H9 (cell line): Measurements from ENCODE around the gene NFYC. TPM values are rescaled to one million over a fixed set of nuclear protein-coding genes. Genes with fewer than 3 reads are reported as not detected.

Experiments
- DNase-seq: peaks from one replicate; pipeline ENCODE4 v3.0.0-alpha.2; 2017
- H2AFZ ChIP-seq: one replicate; pipeline ENCODE4 v1.6.1; 2013; ENCODE audit warnings: mild to moderate bottlenecking, low read length, control low read depth, moderate library complexity
- H2AK5ac ChIP-seq: 2 replicates; pipeline ENCODE4 v1.6.1; 2013; ENCODE audit warnings: low read length, control low read depth, mixed read lengths; ENCODE audit not compliant: insufficient read length
- H2BK120ac ChIP-seq: one replicate; pipeline ENCODE4 v1.6.1; 2013; ENCODE audit warnings: low read depth, mild to moderate bottlenecking, low read length, control low read depth, inconsistent platforms; ENCODE audit not compliant: poor library complexity, severe bottlenecking
- H2BK12ac ChIP-seq: 2 replicates; pipeline ENCODE4 v1.6.1; 2013; ENCODE audit warnings: low read length, control low read depth, mixed read lengths, low read depth; ENCODE audit not compliant: insufficient read length
- H2BK15ac ChIP-seq: 2 replicates; pipeline ENCODE4 v1.6.1; 2013; ENCODE audit warnings: low read depth, low read length, control low read depth
- H2BK20ac ChIP-seq: one replicate; pipeline ENCODE4 v1.6.1; 2013; ENCODE audit warnings: low read depth, mild to moderate bottlenecking, low read length, control low read depth, inconsistent platforms; ENCODE audit not compliant: poor library complexity, severe bottlenecking
- H2BK5ac ChIP-seq: 2 replicates; pipeline ENCODE4 v1.6.1; 2013; ENCODE audit warnings: low read length, control low read depth, mixed read lengths; ENCODE audit not compliant: insufficient read length
- H3K14ac ChIP-seq: 2 replicates; pipeline ENCODE4 v1.6.1; 2013; ENCODE audit warnings: low read length, control low read depth; ENCODE audit not compliant: insufficient read depth
- H3K18ac ChIP-seq: 2 replicates; pipeline ENCODE4 v1.6.1; 2013; ENCODE audit warnings: low read depth, mild to moderate bottlenecking, mixed read lengths, low read length, control low read depth; ENCODE audit not compliant: insufficient read length
- H3K23ac ChIP-seq: 2 replicates; pipeline ENCODE4 v1.6.1; 2013; ENCODE audit warnings: low read length, control low read depth, mixed read lengths, low read depth; ENCODE audit not compliant: insufficient read length
- H3K23me2 ChIP-seq: 2 replicates; pipeline ENCODE4 v1.6.1; 2013; ENCODE audit warnings: low read depth, mild to moderate bottlenecking, mixed read lengths, low read length, control low read depth; ENCODE audit not compliant: insufficient read length, poor library complexity, severe bottlenecking
- H3K27ac ChIP-seq: 2 replicates; pipeline ENCODE4 v1.5.1; 2013; ENCODE audit warnings: low read length, control low read depth, mixed read lengths, low read depth; ENCODE audit not compliant: insufficient read length
- H3K27me3 ChIP-seq: 2 replicates; pipeline ENCODE4 v1.6.1; 2013; ENCODE audit warnings: low read length, control low read depth, inconsistent platforms; ENCODE audit not compliant: insufficient read depth
- H3K4ac ChIP-seq: 2 replicates; pipeline ENCODE4 v1.6.1; 2013; ENCODE audit warnings: low read depth, mild to moderate bottlenecking, control low read depth, inconsistent platforms, low read length, moderate library complexity
- H3K4me1 ChIP-seq: 2 replicates; pipeline ENCODE4 v1.6.1; 2013; ENCODE audit warnings: low read length, control low read depth, inconsistent platforms; ENCODE audit not compliant: insufficient read depth
- H3K4me2 ChIP-seq: 2 replicates; pipeline ENCODE4 v1.6.1; 2013; ENCODE audit warnings: low read length, control low read depth, mixed read lengths; ENCODE audit not compliant: insufficient read length, insufficient read depth
- H3K56ac ChIP-seq: 2 replicates; pipeline ENCODE4 v1.6.1; 2013; ENCODE audit warnings: low read depth, mild to moderate bottlenecking, mixed read lengths, low read length, control low read depth; ENCODE audit not compliant: insufficient read length
- H3K79me1 ChIP-seq: 2 replicates; pipeline ENCODE4 v1.6.1; 2013; ENCODE audit warnings: low read depth, mild to moderate bottlenecking, moderate library complexity, low read length, control low read depth, inconsistent platforms; ENCODE audit not compliant: insufficient read depth, poor library complexity, severe bottlenecking
- H3K79me2 ChIP-seq: 2 replicates; pipeline ENCODE4 v1.6.1; 2013; ENCODE audit warnings: low read length, control low read depth, inconsistent platforms; ENCODE audit not compliant: insufficient read depth
- H3K9ac ChIP-seq: 2 replicates; pipeline ENCODE4 v1.6.1; 2013; ENCODE audit warnings: low read length, control low read depth, mixed read lengths; ENCODE audit not compliant: insufficient read length; ENCODE audit errors: extremely low read depth
- H3K9me3 ChIP-seq: one replicate; pipeline ENCODE4 v1.6.1; 2013; ENCODE audit warnings: low read depth, low read length, inconsistent platforms; ENCODE audit not compliant: control insufficient read depth
- H3T11ph ChIP-seq: one replicate; pipeline ENCODE4 v1.6.1; 2013; ENCODE audit warnings: mild to moderate bottlenecking, low read length, control low read depth, inconsistent platforms
- H4K20me1 ChIP-seq: one replicate; pipeline ENCODE4 v1.6.1; 2013; ENCODE audit not compliant: control insufficient read depth, insufficient read length, insufficient read depth
- H4K5ac ChIP-seq: 2 replicates; pipeline ENCODE4 v1.6.1; 2013; ENCODE audit warnings: low read depth, mild to moderate bottlenecking, mixed read lengths, low read length, control low read depth; ENCODE audit not compliant: insufficient read length
- H4K8ac ChIP-seq: replicated peaks from 2 replicates; pipeline ENCODE4 v1.6.1; 2013; ENCODE audit warnings: low read length, control low read depth, mixed read lengths, low read depth; ENCODE audit not compliant: insufficient read length
- H4K91ac ChIP-seq: 2 replicates; pipeline ENCODE4 v1.6.1; 2013; ENCODE audit warnings: low read depth, mild to moderate bottlenecking, moderate library complexity, mixed read lengths, low read length, control low read depth; ENCODE audit not compliant: insufficient read length
- H3K27ac Mint-ChIP-seq, 3 experiments: 2 replicates in 2 of 3; 3 replicates in 1 of 3; pipeline ENCODE4 v1.8.0; 2020 to 2021; ENCODE audit warnings: mixed read lengths in 3 of 3, mild to moderate bottlenecking in 1 of 3, moderate library complexity in 1 of 3
- H3K27me3 Mint-ChIP-seq: 2 replicates; pipeline ENCODE4 v1.8.0; 2021; ENCODE audit warnings: low read depth, mild to moderate bottlenecking, moderate library complexity, mixed read lengths
- H3K36me3 Mint-ChIP-seq, 3 experiments: 2 replicates in 2 of 3; 3 replicates in 1 of 3; pipeline ENCODE4 v1.8.0; 2020 to 2021; ENCODE audit warnings: low read depth in 3 of 3, mixed read lengths in 3 of 3; ENCODE audit not compliant: insufficient read depth in 1 of 3
- H3K4me1 Mint-ChIP-seq, 2 experiments: 2 replicates each; pipeline ENCODE4 v1.8.0; 2020; ENCODE audit warnings: mixed read lengths in 2 of 2
- H3K4me3 Mint-ChIP-seq, 2 experiments: 2 replicates in 1 of 2; 3 replicates in 1 of 2; pipeline ENCODE4 v1.8.0; 2020 to 2021; ENCODE audit warnings: mild to moderate bottlenecking in 2 of 2, mixed read lengths in 2 of 2, moderate library complexity in 1 of 2
- H3K9me3 Mint-ChIP-seq, 2 experiments: 2 replicates in 1 of 2; 3 replicates in 1 of 2; pipeline ENCODE4 v1.8.0; 2020; ENCODE audit warnings: mild to moderate bottlenecking in 2 of 2, mixed read lengths in 2 of 2, moderate library complexity in 1 of 2
- CTCF ChIP-seq: fragments of 200-600 bp; sonication (generic); conservative IDR thresholded peaks from 3 replicates; pipeline ENCODE4 v1.8.0; 2021; ENCODE audit warnings: antibody characterized with exemption, mild to moderate bottlenecking
- WGBS: extraction: QIAGEN DNeasy Blood & Tissue Kit; methylation state at CpG from one replicate; pipeline ENCODE4 v1.1.7; 2013; ENCODE audit warnings: missing lambda C conversion rate, low lambda C conversion rate, mixed read lengths; ENCODE audit not compliant: insufficient read length; ENCODE audit errors: extremely low coverage; 5-methylcytosine and 5-hydroxymethylcytosine counted together
- total RNA-seq: library from RNA; stranded (reverse); gene quantifications from 2 replicates; pipeline ENCODE4 v1.2.1, GENCODE V29; 2021

The NFYC gene
- total RNA-seq, 1 experiment from 2014 or later, result 54.7 TPM

- Histone ChIP-seq H3K79me1 (no peaks in the 10 kb centered on the region), H4K91ac (no peak overlapping the region), H2BK12ac (no peak overlapping the region), H3K9ac (no peak overlapping the region), H3K9me3 (no peaks in the 10 kb centered on the region), H3K23me2 (no peaks in the 10 kb centered on the region), H2AK5ac (no peak overlapping the region), H3K18ac (no peak overlapping the region), H2BK20ac (no peak overlapping the region), H3K23ac (no peak overlapping the region), H3K14ac (no peak overlapping the region), H4K8ac (no peak overlapping the region), H2BK120ac (no peak overlapping the region), H3K56ac (no peak overlapping the region), H3T11ph (no peak overlapping the region), H4K20me1 (no peaks in the 10 kb centered on the region), H3K79me2 (no peaks in the 10 kb centered on the region), H3K4ac (no peak overlapping the region), H3K4me1 (no peaks in the 10 kb centered on the region), H3K27ac (no peak overlapping the region), H2BK5ac (no peak overlapping the region), H2BK15ac (no peak overlapping the region), H2AFZ (no peak overlapping the region), H3K27me3 (no peaks in the 10 kb centered on the region), H4K5ac (no peak overlapping the region), H3K4me2 (no peak overlapping the region)
- H3K36me3 Mint-ChIP-seq, result peaks cover 22 to 88% (median 72%) of the 10 kb centered on the region in 3 experiments; a peak in 6 of 7 replicates
- H3K27me3 Mint-ChIP-seq, result no peaks in the 10 kb centered on the region
- no CpG with 5 or more reads among the region's 3 CpGs for WGBS
- H3K4me3 Mint-ChIP-seq, result no peak overlapping the region
- no peak for DNase-seq
- no peaks in the 10 kb centered on the region for H3K9me3 Mint-ChIP-seq
- H3K4me1 Mint-ChIP-seq, result 0 out of 4 replicates have a peak, but pooled peaks cover 0 to 5% of the 10 kb centered on the region in 2 experiments
- TF ChIP-seq CTCF, result no peak
- H3K27ac Mint-ChIP-seq, result no peak overlapping the region
Observed at GRCh38 chr1:40749817-40750216, 58.3 kb downstream of the NFYC start.
